Activated CD8-positive, alpha-beta memory T cell treated with anti-CD3 and anti-CD28 coated beads, Interleukin-2, amount 10 ng/mL, durations not matched to agents 7 days and 5 days (primary cell): Measurements from ENCODE around the gene THEMIS. TPM values are rescaled to one million over a fixed set of nuclear protein-coding genes. Genes with fewer than 3 reads are reported as not detected.
"Not testable (repeated sequence)": the region's sequence is repeated elsewhere in the genome, so short reads cannot be mapped to it uniquely, and the experiment has no call there.

Source experiments
- ATAC-seq: fragments of 150-1000 bp; cut with Tn5 transposase; one replicate; pipeline ENCODE4 v1.10.0; 2021; ENCODE audit warnings: moderate library complexity
- CTCF ChIA-PET: fragments of 350-600 bp; sonication (Branson Sonifier 250); formaldehyde crosslinking; loops from one replicate; lab custom pipeline; 2021; ENCODE audit warnings: antibody characterized with exemption; lab: Charles Lee
- DNase-seq: peaks from one replicate; pipeline ENCODE4 v3.0.0-alpha.2; 2020
- H3K27ac Mint-ChIP-seq: one replicate; pipeline ENCODE4 v1.8.0; 2021; ENCODE audit warnings: mild to moderate bottlenecking, mixed read lengths
- H3K27me3 Mint-ChIP-seq: one replicate; pipeline ENCODE4 v1.8.0; 2021; ENCODE audit warnings: mixed read lengths
- H3K36me3 Mint-ChIP-seq: one replicate; pipeline ENCODE4 v1.8.0; 2021; ENCODE audit warnings: mild to moderate bottlenecking, mixed read lengths
- H3K4me1 Mint-ChIP-seq: one replicate; pipeline ENCODE4 v1.8.0; 2021; ENCODE audit warnings: mixed read lengths
- H3K4me3 Mint-ChIP-seq: one replicate; pipeline ENCODE4 v1.8.0; 2021; ENCODE audit warnings: mild to moderate bottlenecking, moderate library complexity, mixed read lengths
- H3K9me3 Mint-ChIP-seq: one replicate; pipeline ENCODE4 v1.8.0; 2022; ENCODE audit warnings: low read depth, mixed read lengths
- total RNA-seq, 2 experiments: library from RNA; stranded (reverse); gene quantifications; one replicate each; pipeline ENCODE4 v1.2.3, GENCODE V29; 2021

THEMIS gene
- total RNA-seq, 2 experiments from 2014 or later = 107 to 133 TPM

DNA sequence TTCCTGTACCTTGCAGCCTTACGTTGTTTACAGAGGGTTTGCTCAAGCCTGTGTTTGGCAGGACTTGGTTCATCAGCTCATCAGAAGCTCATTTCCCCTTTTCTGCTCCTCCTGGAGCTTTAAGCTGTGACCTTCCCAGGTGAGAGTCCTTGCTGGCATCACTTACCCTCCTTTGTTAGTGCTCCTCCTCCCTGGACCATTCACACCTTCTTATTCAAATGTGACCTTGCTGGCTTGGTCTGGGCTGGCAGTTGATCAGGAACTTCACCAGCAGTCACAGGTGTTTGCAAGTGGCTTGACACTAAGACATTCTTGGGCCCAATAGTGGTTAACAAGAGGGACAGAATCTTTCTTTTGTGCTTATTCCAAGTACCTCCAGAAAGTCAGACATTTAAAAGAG lies 175.0 kb downstream of the THEMIS start:
- Mint-ChIP-seq H3K4me1 (peaks cover 6% of the 10 kb centered on the region), H3K4me3 (no peak overlapping the region), H3K27me3 (no peaks in the 10 kb centered on the region), H3K9me3 (no peaks in the 10 kb centered on the region), H3K27ac (no peak overlapping the region), H3K36me3 (peaks cover 51% of the 10 kb centered on the region)
- ATAC-seq (no peak), DNase-seq (no peak)
- CTCF ChIA-PET = no interaction called here

DNA sequence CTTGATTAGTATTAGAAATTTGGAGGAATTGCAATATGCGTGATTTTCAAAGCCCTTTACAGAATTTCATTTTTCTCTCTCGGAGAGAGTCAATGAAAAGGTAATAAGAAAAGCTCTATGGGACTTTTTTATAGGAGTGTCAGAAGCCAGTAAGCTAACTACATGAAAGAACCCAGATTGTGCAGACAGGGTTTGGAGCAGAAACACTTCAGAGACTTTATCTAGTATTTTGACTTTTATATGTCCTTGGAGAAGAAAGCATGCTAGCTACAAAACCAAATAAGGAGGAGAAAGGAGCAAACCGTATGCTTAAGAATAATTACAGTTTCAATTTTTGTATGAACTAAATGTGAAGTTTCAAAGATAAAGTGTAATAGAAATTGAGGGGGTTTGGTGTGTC lies 182.2 kb downstream of the THEMIS start:
- CTCF ChIA-PET = no interaction called here
- H3K4me3 Mint-ChIP-seq = no peak overlapping the region
- ATAC-seq = no peak
- peaks cover 54% of the 10 kb centered on the region for H3K36me3 Mint-ChIP-seq
- no peaks in the 10 kb centered on the region for H3K27me3 Mint-ChIP-seq
- H3K4me1 Mint-ChIP-seq = peaks cover 3% of the 10 kb centered on the region
- DNase-seq = no peak
- no peak overlapping the region for H3K27ac Mint-ChIP-seq
- no peaks in the 10 kb centered on the region for H3K9me3 Mint-ChIP-seq

DNA sequence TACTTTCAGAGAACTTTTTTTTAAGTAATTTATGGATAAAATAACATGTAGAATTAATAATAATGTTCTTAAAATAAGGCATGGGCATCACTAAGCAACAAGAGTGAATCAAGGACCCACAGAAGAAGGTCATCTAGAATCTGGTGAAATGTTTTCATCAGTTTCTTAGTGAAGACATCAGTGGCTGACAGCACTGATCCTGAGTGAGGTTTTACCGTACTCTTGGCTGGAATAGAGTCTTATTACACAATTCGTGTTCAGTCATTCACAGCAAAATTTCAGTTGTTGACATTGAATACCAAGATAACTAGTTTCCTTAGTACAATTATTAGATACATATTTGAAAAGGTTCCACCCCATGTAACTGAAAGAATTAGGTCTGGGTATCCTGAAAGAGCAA lies 183.5 kb downstream of the THEMIS start:
- peaks cover 53% of the 10 kb centered on the region for H3K36me3 Mint-ChIP-seq
- no peaks in the 10 kb centered on the region for H3K27me3 Mint-ChIP-seq
- H3K9me3 Mint-ChIP-seq = no peaks in the 10 kb centered on the region
- H3K4me1 Mint-ChIP-seq = peaks cover 3% of the 10 kb centered on the region
- ATAC-seq = no peak
- CTCF ChIA-PET = interaction anchor here (1.2 kb wide), 1 partner anchor 20 kb away, joined by 3 read pairs; no protein-coding TSS in a partner anchor
- no peak for DNase-seq
- H3K4me3 Mint-ChIP-seq = no peak overlapping the region
- H3K27ac Mint-ChIP-seq = no peak overlapping the region

DNA sequence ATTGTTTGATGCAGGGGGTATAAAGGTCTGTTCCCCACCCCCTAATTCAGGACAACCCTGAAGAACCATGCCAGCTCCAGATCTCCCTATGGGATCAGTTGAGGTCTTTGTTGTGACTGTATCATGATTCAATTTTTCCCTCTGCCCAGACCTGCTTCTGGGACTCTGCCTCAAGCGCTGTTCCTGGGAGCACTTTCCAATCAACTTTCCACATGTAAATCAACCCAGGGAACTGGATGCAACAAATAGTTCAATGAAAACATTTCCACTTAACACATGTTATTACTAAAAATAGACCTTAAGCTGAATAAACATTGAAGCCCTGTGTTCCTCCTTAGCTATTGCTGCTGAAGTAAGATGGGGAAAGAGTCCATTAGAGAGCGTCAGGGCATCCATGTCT lies 184.4 kb downstream of the THEMIS start:
- no peak for ATAC-seq
- CTCF ChIA-PET = interaction anchor here (1.1 to 1.2 kb wide), 2 partner anchors 21 to 530 kb away, joined by 3 read pairs; no protein-coding TSS in a partner anchor
- Mint-ChIP-seq H3K36me3 (peaks cover 56% of the 10 kb centered on the region), H3K9me3 (no peaks in the 10 kb centered on the region), H3K27me3 (no peaks in the 10 kb centered on the region), H3K4me1 (peaks cover 2% of the 10 kb centered on the region), H3K27ac (no peak overlapping the region), H3K4me3 (no peak overlapping the region)
- DNase-seq = no peak

DNA sequence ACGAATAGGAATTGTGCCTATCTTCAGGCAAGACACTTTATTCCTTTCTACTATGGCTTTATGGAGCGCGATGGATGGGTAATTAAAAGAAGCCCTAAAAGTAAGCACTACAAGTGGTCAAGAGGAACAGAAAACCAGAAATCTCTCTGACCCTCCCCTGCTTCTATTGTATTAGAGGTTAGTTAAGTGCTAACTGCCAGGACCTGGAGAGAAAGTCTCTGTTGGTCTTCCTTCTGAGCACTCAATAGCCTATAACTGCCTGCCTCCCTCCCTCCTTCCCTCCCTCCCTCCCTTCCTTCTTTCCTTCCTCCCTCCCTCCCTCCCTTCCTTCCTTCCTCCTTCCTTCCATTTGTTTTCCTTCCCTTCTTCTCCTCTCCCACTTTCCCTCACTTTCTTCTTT lies 190.2 kb downstream of the THEMIS start:
- Mint-ChIP-seq H3K9me3 (peaks cover 10% of the 10 kb centered on the region), H3K36me3 (peaks cover 71% of the 10 kb centered on the region), H3K4me1 (no peaks in the 10 kb centered on the region), H3K4me3 (no peak overlapping the region), H3K27me3 (no peaks in the 10 kb centered on the region), H3K27ac (peak overlapping the region; percentile 26)
- no peak for DNase-seq
- ATAC-seq = no peak
- CTCF ChIA-PET = no interaction called here

DNA sequence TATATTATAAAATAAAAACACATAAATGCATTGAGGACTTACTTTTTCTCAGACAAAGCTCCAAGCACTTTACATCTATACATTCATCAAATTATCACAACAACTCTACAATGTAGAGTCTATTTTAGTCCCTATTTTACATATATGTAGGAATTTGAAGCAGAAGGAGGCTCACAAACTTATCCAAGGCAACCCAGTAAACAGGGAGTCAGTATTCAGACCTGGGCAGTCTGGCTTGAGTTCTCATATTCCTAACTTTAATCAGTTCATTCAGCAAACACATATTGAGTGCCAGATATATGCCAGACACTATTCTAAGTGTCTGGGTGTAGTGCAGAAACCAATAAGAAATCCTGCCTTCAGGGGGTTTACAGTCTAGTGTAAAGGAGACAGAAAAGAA lies 194.6 kb downstream of the THEMIS start:
- ATAC-seq = no peak
- peaks cover 77% of the 10 kb centered on the region for H3K36me3 Mint-ChIP-seq
- H3K4me1 Mint-ChIP-seq = no peaks in the 10 kb centered on the region
- peaks cover 18% of the 10 kb centered on the region for H3K9me3 Mint-ChIP-seq
- no peaks in the 10 kb centered on the region for H3K27me3 Mint-ChIP-seq
- H3K4me3 Mint-ChIP-seq = no peak overlapping the region
- H3K27ac Mint-ChIP-seq = no peak overlapping the region
- DNase-seq = no peak
- CTCF ChIA-PET = no interaction called here

DNA sequence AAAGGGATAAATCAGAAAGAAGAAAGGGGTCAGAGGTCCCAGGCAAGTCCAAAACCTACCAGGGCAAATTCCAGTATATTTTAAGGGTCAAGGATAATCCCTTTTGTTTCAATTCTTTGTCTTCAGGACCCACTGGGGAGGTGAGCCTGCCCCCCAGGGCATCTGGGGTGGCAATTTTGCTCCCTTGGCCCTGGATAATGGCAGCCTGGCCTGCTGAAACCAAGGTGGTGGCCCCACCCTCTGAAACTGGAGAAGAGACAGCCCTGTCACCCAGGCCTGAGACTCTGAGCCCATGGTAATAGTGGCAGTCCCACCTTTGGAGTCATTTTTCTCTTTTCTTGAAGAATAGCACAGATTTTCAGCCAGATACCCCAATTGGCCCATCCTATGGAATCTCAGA lies 205.8 kb downstream of the THEMIS start:
- H3K27me3 Mint-ChIP-seq = no peaks in the 10 kb centered on the region
- CTCF ChIA-PET = interaction anchor here (1.4 kb wide), 1 partner anchor 10 kb away, joined by 3 read pairs; no protein-coding TSS in a partner anchor
- no peaks in the 10 kb centered on the region for H3K9me3 Mint-ChIP-seq
- no peak overlapping the region for H3K27ac Mint-ChIP-seq
- no peak for DNase-seq
- no peak overlapping the region for H3K4me3 Mint-ChIP-seq
- H3K4me1 Mint-ChIP-seq = no peaks in the 10 kb centered on the region
- ATAC-seq = no peak
- H3K36me3 Mint-ChIP-seq = peaks cover 61% of the 10 kb centered on the region

DNA sequence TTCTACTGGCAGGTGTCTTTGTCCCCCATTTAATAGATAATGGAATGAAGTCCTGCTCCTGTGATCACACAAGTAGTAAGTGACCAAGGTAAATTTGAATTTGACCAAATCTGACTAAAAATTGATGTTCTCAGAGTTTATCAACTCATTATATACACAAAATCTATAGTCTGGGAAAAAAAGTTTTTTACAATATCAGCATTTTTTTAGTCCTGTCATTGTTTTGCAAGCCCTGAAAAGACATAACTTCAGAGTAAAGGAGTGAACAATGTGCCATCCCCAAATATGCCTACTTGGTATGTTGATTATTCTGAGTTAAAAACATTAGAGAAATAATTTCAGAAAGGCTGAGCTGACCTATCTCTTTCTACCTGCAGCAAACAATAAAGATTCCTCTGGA lies 209.7 kb downstream of the THEMIS start:
- ATAC-seq (no peak), DNase-seq (no peak)
- Mint-ChIP-seq H3K4me1 (no peaks in the 10 kb centered on the region), H3K4me3 (no peak overlapping the region), H3K27me3 (no peaks in the 10 kb centered on the region), H3K36me3 (peaks cover 64% of the 10 kb centered on the region), H3K27ac (no peak overlapping the region), H3K9me3 (peaks cover 14% of the 10 kb centered on the region)
- CTCF ChIA-PET = no interaction called here

DNA sequence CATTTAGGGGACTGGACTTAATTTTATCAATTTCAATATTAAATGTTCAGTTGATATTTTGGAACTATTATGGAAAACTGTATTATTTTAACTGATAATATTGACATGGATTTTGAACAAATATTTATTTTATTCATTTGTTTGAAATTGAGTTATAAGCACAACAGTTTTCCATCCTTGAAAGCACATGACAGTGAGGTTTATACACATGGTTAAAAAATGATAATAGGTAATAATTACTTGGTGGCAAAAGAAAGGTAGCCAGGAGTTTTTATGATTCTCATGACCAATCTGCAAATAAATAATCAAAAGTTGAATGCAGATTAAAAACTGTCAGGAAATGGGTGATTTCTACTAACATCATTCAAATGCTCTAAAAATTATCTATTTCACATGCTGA lies 210.3 kb downstream of the THEMIS start:
- peaks cover 14% of the 10 kb centered on the region for H3K9me3 Mint-ChIP-seq
- ATAC-seq (no peak), DNase-seq (no peak)
- no peak overlapping the region for H3K4me3 Mint-ChIP-seq
- no peaks in the 10 kb centered on the region for H3K27me3 Mint-ChIP-seq
- no peaks in the 10 kb centered on the region for H3K4me1 Mint-ChIP-seq
- CTCF ChIA-PET = no interaction called here
- no peak overlapping the region for H3K27ac Mint-ChIP-seq
- H3K36me3 Mint-ChIP-seq = peaks cover 61% of the 10 kb centered on the region

DNA sequence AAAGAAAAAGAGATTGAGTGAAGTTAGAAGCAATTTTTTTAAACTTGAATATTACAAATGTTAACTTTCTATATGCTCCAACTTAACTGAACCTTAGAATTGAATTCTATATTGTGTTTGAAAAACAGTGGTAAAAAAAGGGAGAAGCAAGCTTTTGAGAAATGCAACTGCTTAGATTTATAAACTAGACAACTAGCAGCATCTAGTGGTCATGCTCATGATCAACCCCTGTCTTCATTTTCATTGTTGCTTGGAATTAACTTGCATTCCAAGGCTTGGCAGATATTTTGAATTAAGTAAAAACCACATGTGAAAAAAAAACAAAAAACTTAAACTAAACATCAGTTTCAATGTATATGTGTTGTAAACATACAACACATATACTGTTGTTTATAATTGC lies 210.8 kb downstream of the THEMIS start:
- Mint-ChIP-seq H3K36me3 (peaks cover 56% of the 10 kb centered on the region), H3K4me3 (no peak overlapping the region), H3K9me3 (peaks cover 14% of the 10 kb centered on the region), H3K27ac (no peak overlapping the region), H3K4me1 (no peaks in the 10 kb centered on the region), H3K27me3 (no peaks in the 10 kb centered on the region)
- ATAC-seq = no peak
- CTCF ChIA-PET = no interaction called here
- DNase-seq = no peak

DNA sequence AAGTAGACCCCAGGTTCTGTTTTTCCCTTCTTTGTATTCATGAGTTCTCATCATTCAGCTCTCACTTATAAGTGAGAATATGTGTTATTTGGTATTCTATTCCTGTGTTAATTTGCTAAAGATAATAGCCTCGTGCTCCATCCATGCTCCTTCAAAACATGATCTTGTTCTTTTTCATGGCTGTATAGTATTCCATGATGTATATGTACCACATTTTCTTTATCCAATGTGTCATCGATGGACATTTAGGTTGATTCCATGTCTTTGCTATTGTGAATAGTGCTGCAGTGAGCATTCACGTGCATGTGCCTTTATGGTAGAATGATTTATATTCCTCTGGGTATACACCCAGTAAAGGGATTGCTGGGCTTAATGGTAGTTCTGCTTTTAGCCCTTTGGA lies 213.4 kb downstream of the THEMIS start:
- CTCF ChIA-PET = interaction anchor here (1.0 kb wide), 1 partner anchor 24 kb away, joined by 3 read pairs; no protein-coding TSS in a partner anchor
- not testable (repeated sequence) for ATAC-seq, H3K4me1 Mint-ChIP-seq, DNase-seq, H3K27ac Mint-ChIP-seq, H3K4me3 Mint-ChIP-seq, H3K27me3 Mint-ChIP-seq
- peaks cover 14% of the 10 kb centered on the region for H3K9me3 Mint-ChIP-seq
- peaks cover 40% of the 10 kb centered on the region for H3K36me3 Mint-ChIP-seq

DNA sequence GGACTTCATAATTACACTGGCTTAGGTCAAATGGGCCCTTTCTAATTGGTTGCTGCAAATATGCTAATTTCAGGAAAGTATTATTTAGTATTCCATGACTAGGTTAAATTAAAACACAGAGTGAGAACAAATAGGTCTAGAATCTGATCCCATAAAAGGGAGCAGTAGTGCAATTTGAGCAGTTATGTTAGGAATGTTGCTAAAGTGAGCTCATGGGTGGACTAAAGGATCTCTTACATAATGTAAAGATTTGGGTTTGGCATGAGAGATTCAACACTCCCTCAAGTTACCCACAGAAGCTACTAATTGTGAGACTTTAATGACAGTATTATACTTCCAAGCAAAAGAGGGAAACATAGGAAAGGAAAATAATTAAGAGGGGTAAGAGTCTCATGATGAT lies 214.8 kb downstream of the THEMIS start:
- CTCF ChIA-PET = no interaction called here
- Mint-ChIP-seq H3K4me1 (no peaks in the 10 kb centered on the region), H3K4me3 (no peak overlapping the region), H3K9me3 (peaks cover 16% of the 10 kb centered on the region), H3K36me3 (peaks cover 31% of the 10 kb centered on the region), H3K27me3 (no peaks in the 10 kb centered on the region), H3K27ac (no peak overlapping the region)
- no peak for ATAC-seq
- no peak for DNase-seq

DNA sequence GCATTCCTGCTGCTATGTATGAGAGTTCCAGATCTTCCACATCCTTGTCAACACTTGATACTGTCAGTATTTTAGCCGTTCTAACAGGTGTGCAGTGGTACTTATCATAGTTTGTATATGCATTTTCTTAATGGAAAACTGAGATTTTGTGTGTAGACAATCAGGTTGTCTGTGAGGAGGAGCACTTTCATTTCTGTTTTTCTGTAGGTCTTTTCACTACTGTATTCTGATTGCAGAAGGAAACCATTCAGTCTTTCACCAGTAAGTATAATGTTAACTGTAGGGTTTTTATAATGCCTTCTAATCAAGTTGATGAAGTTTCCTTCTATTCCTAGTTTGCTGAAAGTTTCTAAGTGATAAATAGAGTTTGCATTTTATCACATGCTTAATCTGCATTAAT lies 216.4 kb downstream of the THEMIS start:
- Mint-ChIP-seq H3K4me1 (no peaks in the 10 kb centered on the region), H3K36me3 (peaks cover 22% of the 10 kb centered on the region), H3K27ac (no peak overlapping the region), H3K27me3 (no peaks in the 10 kb centered on the region), H3K9me3 (peaks cover 16% of the 10 kb centered on the region), H3K4me3 (no peak overlapping the region)
- CTCF ChIA-PET = no interaction called here
- ATAC-seq = no peak
- no peak for DNase-seq
